ENCODE data around the gene TBC1D8. TPM values are rescaled to one million over a fixed set of nuclear protein-coding genes. Genes with fewer than 3 reads are reported as not detected.

The TBC1D8 gene
- total and polyA plus RNA-seq, 2 of the 8 experiments (the other 6 are each of a cell fraction or from before 2014, with no cell fraction given): 20.8 to 21.8 TPM

DNA sequence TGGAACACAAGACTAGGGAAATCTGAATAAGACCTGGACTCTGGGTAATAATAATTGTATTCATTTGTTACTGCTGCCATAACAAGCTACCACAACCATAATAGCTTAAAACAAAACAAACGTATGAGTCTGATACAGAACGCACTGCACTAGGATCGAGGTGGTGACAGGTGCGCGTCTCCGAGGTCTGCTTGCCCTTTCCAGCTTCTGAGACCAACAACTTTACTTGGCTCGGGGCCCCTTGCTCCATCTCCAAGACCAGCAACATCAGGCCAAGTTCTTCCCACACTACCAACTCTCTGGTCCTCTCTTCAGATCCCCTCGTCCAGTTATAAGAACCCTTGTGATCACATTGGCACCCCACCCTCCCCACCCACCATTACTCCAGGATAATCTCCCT, 42.8 kb downstream of the TBC1D8 start (continued):
- TF ChIP-seq MAFK (IDR thresholded peaks at IDR 0.05; ENCODE audit: low read depth, low read length) (no peak), TEAD4 (IDR thresholded peaks at IDR 0.05; ENCODE audit: low read depth, low read length) (no peak), YY1 (IDR thresholded peaks at IDR 0.05; ENCODE audit: low read depth, low read length) (no peak), RAD21 (IDR thresholded peaks at IDR 0.05 in 1 of 2, conservative IDR thresholded peaks at IDR 0.05 in 1 of 2; ENCODE audit: low read depth in 2 of 2, low read length in 2 of 2) (no peak), EGR1 (IDR thresholded peaks at IDR 0.05; ENCODE audit: borderline replicate concordance, low read depth, low read length) (no peak), EP300 (IDR thresholded peaks at IDR 0.05; ENCODE audit: borderline replicate concordance in 1 of 2, low read depth in 2 of 2, low read length in 2 of 2) (no peak), JUND (IDR thresholded peaks at IDR 0.05; ENCODE audit: low read length) (no peak)
- TF ChIP-seq, protein P1, sequence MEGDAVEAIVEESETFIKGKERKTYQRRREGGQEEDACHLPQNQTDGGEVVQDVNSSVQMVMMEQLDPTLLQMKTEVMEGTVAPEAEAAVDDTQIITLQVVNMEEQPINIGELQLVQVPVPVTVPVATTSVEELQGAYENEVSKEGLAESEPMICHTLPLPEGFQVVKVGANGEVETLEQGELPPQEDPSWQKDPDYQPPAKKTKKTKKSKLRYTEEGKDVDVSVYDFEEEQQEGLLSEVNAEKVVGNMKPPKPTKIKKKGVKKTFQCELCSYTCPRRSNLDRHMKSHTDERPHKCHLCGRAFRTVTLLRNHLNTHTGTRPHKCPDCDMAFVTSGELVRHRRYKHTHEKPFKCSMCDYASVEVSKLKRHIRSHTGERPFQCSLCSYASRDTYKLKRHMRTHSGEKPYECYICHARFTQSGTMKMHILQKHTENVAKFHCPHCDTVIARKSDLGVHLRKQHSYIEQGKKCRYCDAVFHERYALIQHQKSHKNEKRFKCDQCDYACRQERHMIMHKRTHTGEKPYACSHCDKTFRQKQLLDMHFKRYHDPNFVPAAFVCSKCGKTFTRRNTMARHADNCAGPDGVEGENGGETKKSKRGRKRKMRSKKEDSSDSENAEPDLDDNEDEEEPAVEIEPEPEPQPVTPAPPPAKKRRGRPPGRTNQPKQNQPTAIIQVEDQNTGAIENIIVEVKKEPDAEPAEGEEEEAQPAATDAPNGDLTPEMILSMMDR (IDR thresholded peaks at IDR 0.05; ENCODE audit: control extremely low read depth in 1 of 3, insufficient read depth in 1 of 3, low read depth in 1 of 3, low read length in 3 of 3): no peak
